Kidney epithelial cell (primary cell): ENCODE measurements around the gene BPIFB1. TPM values are rescaled to one million over a fixed set of nuclear protein-coding genes. Genes with fewer than 3 reads are reported as not detected.

ENCODE experiments used
- DNase-seq: peaks from one replicate; pipeline ENCODE4 v3.0.0-alpha.2; 2010; ENCODE audit warnings: low read depth
- H3K27me3 ChIP-seq: 2 replicates; pipeline ENCODE4 v1.6.0; 2011; ENCODE audit warnings: low read length; ENCODE audit not compliant: control insufficient read depth, insufficient read depth
- H3K36me3 ChIP-seq: 2 replicates; pipeline ENCODE4 v1.5.1; 2011; ENCODE audit warnings: low read length; ENCODE audit not compliant: control insufficient read depth, insufficient read depth
- H3K4me3 ChIP-seq: 2 replicates; pipeline ENCODE4 v1.5.1; 2011; ENCODE audit warnings: low read depth, mild to moderate bottlenecking, control low read depth, low read length
- CTCF ChIP-seq: IDR thresholded peaks from 2 replicates; pipeline ENCODE4 v1.5.1; 2011; ENCODE audit warnings: mild to moderate bottlenecking, moderate library complexity, low read length, control low read depth, inconsistent platforms; ENCODE audit not compliant: insufficient read depth, poor library complexity, severe bottlenecking
- total RNA-seq: library from RNA; depleted of rRNA; stranded (reverse); fragments of >200 nt; gene quantifications from 2 replicates; pipeline ENCODE4 v1.2.3, GENCODE V29; 2015

The BPIFB1 gene
- total RNA-seq, 1 donor from 2014 or later = not detected

- Histone ChIP-seq H3K36me3 (no peaks in the 10 kb centered on the region), H3K27me3 (no peaks in the 10 kb centered on the region), H3K4me3 (no peak overlapping the region)
- no peak for TF ChIP-seq CTCF
- no peak for DNase-seq
Observed at GRCh38 chr20:33290852-33291251, 7.8 kb downstream of the BPIFB1 start.

GRCh38 chr20:33291416-33291815 lies 8.4 kb downstream of the BPIFB1 start:
- no peak for TF ChIP-seq CTCF
- no peaks in the 10 kb centered on the region for H3K27me3 ChIP-seq
- DNase-seq = no peak
- H3K36me3 ChIP-seq = no peaks in the 10 kb centered on the region
- no peak overlapping the region for H3K4me3 ChIP-seq

- no peaks in the 10 kb centered on the region for H3K27me3 ChIP-seq
- H3K4me3 ChIP-seq = no peak overlapping the region
- H3K36me3 ChIP-seq = no peaks in the 10 kb centered on the region
- peak; percentile 86 for TF ChIP-seq CTCF
- DNase-seq = no peak
Observed at GRCh38 chr20:33291830-33292355, 8.9 kb downstream of the BPIFB1 start.

GRCh38 chr20:33296206-33296605 lies 13.2 kb downstream of the BPIFB1 start:
- H3K27me3 ChIP-seq = peaks cover 3% of the 10 kb centered on the region
- DNase-seq = no peak
- no peak overlapping the region for H3K4me3 ChIP-seq
- no peak for TF ChIP-seq CTCF
- no peaks in the 10 kb centered on the region for H3K36me3 ChIP-seq

GRCh38 chr20:33298391-33298790 lies 15.4 kb downstream of the BPIFB1 start:
- peaks cover 3% of the 10 kb centered on the region for H3K27me3 ChIP-seq
- no peak for DNase-seq
- H3K4me3 ChIP-seq = no peak overlapping the region
- no peak for TF ChIP-seq CTCF
- no peaks in the 10 kb centered on the region for H3K36me3 ChIP-seq

- DNase-seq = no peak
- H3K4me3 ChIP-seq = no peak overlapping the region
- peaks cover 3% of the 10 kb centered on the region for H3K27me3 ChIP-seq
- TF ChIP-seq CTCF = peak; percentile 88
- H3K36me3 ChIP-seq = no peaks in the 10 kb centered on the region
Observed at GRCh38 chr20:33299111-33299603, 16.1 kb downstream of the BPIFB1 start.
